Measurements from ENCODE around the gene GNAQ. TPM values are rescaled to one million over a fixed set of nuclear protein-coding genes. Genes with fewer than 3 reads are reported as not detected.
A peak's percentile ranks its signal among the peaks of the same experiment; 100 is the strongest.

Gene GNAQ
- total RNA-seq, 1 experiment from 2014 or later: 48.6 TPM

GRCh38 chr9:77752554-77752953 is 279.1 kb downstream of the GNAQ start:
- H3K4me2 ChIP-seq (ENCODE audit: insufficient read depth, insufficient read length, low read length): no peak overlapping the region
- H3K27ac ChIP-seq (ENCODE audit: insufficient read length, low read depth, low read length): no peak overlapping the region
- no peak for TF ChIP-seq CTCF (conservative IDR thresholded peaks at IDR 0.05)

More at GRCh38 chr9:77752554-77752953, 279.1 kb downstream of the GNAQ start:
- WGBS (ENCODE audit: extremely low coverage, insufficient read length, low lambda C conversion rate): no CpG with 5 or more reads among the region's 1 CpG
- no peak overlapping the region for H4K8ac ChIP-seq (replicated peaks; ENCODE audit: insufficient read length, low read depth, low read length)
- H2AFZ ChIP-seq (ENCODE audit: low read length): no peak overlapping the region
- no peaks in the 10 kb centered on the region for H3K79me2 ChIP-seq (ENCODE audit: insufficient read depth, low read length)
- no peaks in the 10 kb centered on the region for H3K79me1 ChIP-seq (ENCODE audit: insufficient read depth, low read depth, low read length, poor library complexity, severe bottlenecking)
- no peaks in the 10 kb centered on the region for H3K9me3 ChIP-seq (ENCODE audit: control insufficient read depth, low read depth, low read length)
- no peaks in the 10 kb centered on the region for H3K27me3 Mint-ChIP-seq (ENCODE audit: low read depth)
- peak overlapping the region; percentile 19 for H3T11ph ChIP-seq (ENCODE audit: low read length)
- no peak overlapping the region for H3K4ac ChIP-seq (ENCODE audit: low read depth, low read length)
- H3K4me1 Mint-ChIP-seq: peaks cover 9 to 12% of the 10 kb centered on the region in 2 experiments
- DNase-seq: no peak
- H3K56ac ChIP-seq (ENCODE audit: insufficient read length, low read depth, low read length): no peak overlapping the region
- H3K4me3 Mint-ChIP-seq: no peak overlapping the region
- no peak overlapping the region for H2BK5ac ChIP-seq (ENCODE audit: insufficient read length, low read length)
- peak overlapping the region in 1 of 3 experiments; percentile 34; a peak in 1 of 7 replicates for H3K27ac Mint-ChIP-seq
- no peak overlapping the region for H2BK15ac ChIP-seq (ENCODE audit: low read depth, low read length)
- H3K4me1 ChIP-seq (ENCODE audit: insufficient read depth, low read length): no peaks in the 10 kb centered on the region
- H2BK12ac ChIP-seq (ENCODE audit: insufficient read length, low read depth, low read length): no peak overlapping the region
- H3K23ac ChIP-seq (ENCODE audit: insufficient read length, low read depth, low read length): no peak overlapping the region
- H3K36me3 Mint-ChIP-seq (ENCODE audit: insufficient read depth in 1 of 3, low read depth in 3 of 3): peaks cover 7 to 22% (median 21%) of the 10 kb centered on the region in 3 experiments
- H3K27me3 ChIP-seq (ENCODE audit: insufficient read depth, low read length): no peaks in the 10 kb centered on the region
- no peaks in the 10 kb centered on the region for H3K23me2 ChIP-seq (ENCODE audit: insufficient read length, low read depth, low read length, poor library complexity, severe bottlenecking)
- no peak overlapping the region for H2BK20ac ChIP-seq (ENCODE audit: low read depth, low read length, poor library complexity, severe bottlenecking)
- H2BK120ac ChIP-seq (ENCODE audit: low read depth, low read length, poor library complexity, severe bottlenecking): no peak overlapping the region
- H4K91ac ChIP-seq (ENCODE audit: insufficient read length, low read depth, low read length): no peak overlapping the region
- H4K20me1 ChIP-seq (ENCODE audit: control insufficient read depth, insufficient read depth, insufficient read length): no peaks in the 10 kb centered on the region
- no peak overlapping the region for H2AK5ac ChIP-seq (ENCODE audit: insufficient read length, low read length)
- H4K5ac ChIP-seq (ENCODE audit: insufficient read length, low read depth, low read length): no peak overlapping the region
- peaks cover 4 to 5% of the 10 kb centered on the region in 2 experiments; a peak in 2 of 5 replicates for H3K9me3 Mint-ChIP-seq
- no peak overlapping the region for H3K14ac ChIP-seq (ENCODE audit: insufficient read depth, low read length)
- no peak overlapping the region for H3K9ac ChIP-seq (ENCODE audit: extremely low read depth, insufficient read length, low read length)
- no peak overlapping the region for H3K18ac ChIP-seq (ENCODE audit: insufficient read length, low read depth, low read length)
